ENCODE measurements around the gene DENND4A. TPM values are rescaled to one million over a fixed set of nuclear protein-coding genes. Genes with fewer than 3 reads are reported as not detected.
"Not testable (repeated sequence)": the region's sequence is repeated elsewhere in the genome, so short reads cannot be mapped to it uniquely, and the experiment has no call there.

DENND4A gene
- polyA plus RNA-seq, 1 donor = 27.7 TPM

DNA sequence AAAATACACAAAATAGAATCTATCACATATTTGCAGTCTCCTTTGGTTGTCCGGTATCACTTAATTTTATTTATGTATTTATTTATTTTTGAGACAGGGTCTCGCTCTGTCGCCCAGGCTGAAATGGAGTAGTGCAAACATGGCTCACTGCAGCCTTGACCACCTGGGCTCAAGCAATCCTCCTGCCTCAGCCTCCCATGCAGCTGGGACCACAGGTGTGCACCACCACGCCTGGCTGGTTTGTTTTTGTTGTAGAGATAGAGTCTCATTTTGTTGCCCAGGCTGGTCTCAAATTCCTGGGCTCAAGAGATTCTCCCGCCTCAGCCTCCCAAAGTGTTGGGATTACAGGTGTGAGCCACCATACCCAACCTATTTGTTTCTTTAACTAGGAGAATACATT lies 33.9 kb downstream of the DENND4A start:
- DNase-seq = no peak
- H3K4me3 ChIP-seq (ENCODE audit: low read length) = no peak overlapping the region
- no peaks in the 10 kb centered on the region for H3K27me3 ChIP-seq (ENCODE audit: control insufficient read depth, insufficient read depth, low read length)
- H3K9me3 ChIP-seq (ENCODE audit: control insufficient read depth, low read depth, low read length) = no peaks in the 10 kb centered on the region
- H3K4me1 ChIP-seq (ENCODE audit: control insufficient read depth, insufficient read depth, low read length) = no peaks in the 10 kb centered on the region
- 100% methylated on average over 1 of the region's 5 CpGs for WGBS (ENCODE audit: insufficient coverage, low lambda C conversion rate)
- H3K27ac ChIP-seq (ENCODE audit: low read length) = no peak overlapping the region
- H3K36me3 ChIP-seq (ENCODE audit: control insufficient read depth, insufficient read depth, low read length) = no peaks in the 10 kb centered on the region

DNA sequence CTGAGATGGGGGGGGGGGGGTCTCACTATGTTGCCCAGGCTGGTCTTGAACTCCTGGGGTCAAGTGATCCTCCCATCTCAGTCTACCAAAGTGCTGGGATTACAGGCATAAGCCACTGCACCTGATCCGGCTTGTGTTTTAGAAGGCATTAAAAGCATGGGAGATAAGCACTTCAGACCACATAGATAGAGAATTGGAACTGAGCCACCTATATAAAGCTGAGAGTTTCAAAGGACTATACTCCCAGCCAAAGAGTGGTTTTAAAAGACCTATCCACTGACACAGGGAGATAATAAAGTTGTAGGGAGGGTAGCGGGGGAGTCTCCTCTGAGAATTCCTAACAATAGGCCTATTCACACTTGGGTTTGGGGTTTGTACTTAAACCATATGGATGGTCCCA lies 34.8 kb downstream of the DENND4A start:
- Histone ChIP-seq H3K4me3 (ENCODE audit: low read length) (no peak overlapping the region), H3K27me3 (ENCODE audit: control insufficient read depth, insufficient read depth, low read length) (no peaks in the 10 kb centered on the region), H3K27ac (ENCODE audit: low read length) (no peak overlapping the region), H3K36me3 (ENCODE audit: control insufficient read depth, insufficient read depth, low read length) (peaks cover under 1% of the 10 kb centered on the region), H3K4me1 (ENCODE audit: control insufficient read depth, insufficient read depth, low read length) (no peaks in the 10 kb centered on the region), H3K9me3 (ENCODE audit: control insufficient read depth, low read depth, low read length) (no peaks in the 10 kb centered on the region)
- WGBS (ENCODE audit: insufficient coverage, low lambda C conversion rate) = no CpG with 5 or more reads among the region's 2 CpGs
- DNase-seq = peak; percentile 9 to 64

DNA sequence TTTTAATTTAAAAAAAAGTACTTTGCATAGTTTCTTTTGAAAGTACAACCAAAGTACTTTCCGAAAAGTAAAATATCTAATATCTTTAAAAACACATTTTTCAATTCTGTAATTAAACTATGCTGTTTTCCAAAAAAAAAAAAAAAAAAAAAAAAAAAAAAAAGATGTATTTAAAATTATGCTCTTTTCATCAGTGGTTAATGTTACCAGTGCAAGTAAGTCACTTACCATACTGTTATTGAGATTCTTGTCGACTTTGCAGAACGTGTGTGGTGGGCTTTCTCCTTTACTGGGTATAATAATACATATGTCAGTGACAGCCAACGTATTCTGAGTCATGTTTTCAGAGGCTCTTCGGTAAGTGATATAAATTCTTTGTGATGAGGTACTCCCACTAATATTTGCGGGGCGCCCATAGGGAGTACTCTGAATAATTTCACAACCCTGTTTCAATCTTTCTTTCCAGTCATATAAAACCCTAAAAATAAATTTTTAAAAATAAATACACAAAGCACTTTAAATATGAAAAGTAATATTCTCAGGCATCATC lies 39.9 kb downstream of the DENND4A start:
- H3K9me3 ChIP-seq (ENCODE audit: control insufficient read depth, low read depth, low read length) = no peaks in the 10 kb centered on the region
- 94% methylated on average over 3 of the region's 7 CpGs for WGBS (ENCODE audit: insufficient coverage, low lambda C conversion rate)
- peaks cover 8% of the 10 kb centered on the region for H3K36me3 ChIP-seq (ENCODE audit: control insufficient read depth, insufficient read depth, low read length)
- DNase-seq = no peak
- no peak overlapping the region for H3K27ac ChIP-seq (ENCODE audit: low read length)
- no peak overlapping the region for H3K4me3 ChIP-seq (ENCODE audit: low read length)
- H3K4me1 ChIP-seq (ENCODE audit: control insufficient read depth, insufficient read depth, low read length) = no peaks in the 10 kb centered on the region
- H3K27me3 ChIP-seq (ENCODE audit: control insufficient read depth, insufficient read depth, low read length) = no peaks in the 10 kb centered on the region

DNA sequence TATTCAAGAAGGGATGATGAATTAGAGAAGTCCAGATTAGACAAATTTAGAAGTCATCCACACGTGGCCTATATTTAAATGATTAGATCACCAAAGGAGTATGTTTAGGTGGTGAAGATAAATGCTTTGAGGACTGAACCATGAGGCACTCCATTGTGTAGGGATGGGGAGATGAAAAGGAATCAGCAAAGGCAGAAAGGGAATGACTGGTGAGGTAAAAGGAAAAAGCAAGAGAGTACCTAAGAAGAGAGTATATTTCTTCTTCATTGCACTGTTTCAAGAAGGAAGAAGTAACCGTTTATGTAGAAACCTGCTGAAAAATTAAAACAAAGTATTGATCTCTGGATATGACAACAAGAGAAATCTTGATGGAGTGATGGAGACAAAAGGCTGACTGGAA lies 40.7 kb downstream of the DENND4A start:
- H3K36me3 ChIP-seq (ENCODE audit: control insufficient read depth, insufficient read depth, low read length) = peaks cover 8% of the 10 kb centered on the region
- no peak overlapping the region for H3K4me3 ChIP-seq (ENCODE audit: low read length)
- H3K27me3 ChIP-seq (ENCODE audit: control insufficient read depth, insufficient read depth, low read length) = no peaks in the 10 kb centered on the region
- 100% methylated on average over 1 of the region's 2 CpGs for WGBS (ENCODE audit: insufficient coverage, low lambda C conversion rate)
- no peaks in the 10 kb centered on the region for H3K9me3 ChIP-seq (ENCODE audit: control insufficient read depth, low read depth, low read length)
- no peaks in the 10 kb centered on the region for H3K4me1 ChIP-seq (ENCODE audit: control insufficient read depth, insufficient read depth, low read length)
- no peak overlapping the region for H3K27ac ChIP-seq (ENCODE audit: low read length)
- no peak for DNase-seq

DNA sequence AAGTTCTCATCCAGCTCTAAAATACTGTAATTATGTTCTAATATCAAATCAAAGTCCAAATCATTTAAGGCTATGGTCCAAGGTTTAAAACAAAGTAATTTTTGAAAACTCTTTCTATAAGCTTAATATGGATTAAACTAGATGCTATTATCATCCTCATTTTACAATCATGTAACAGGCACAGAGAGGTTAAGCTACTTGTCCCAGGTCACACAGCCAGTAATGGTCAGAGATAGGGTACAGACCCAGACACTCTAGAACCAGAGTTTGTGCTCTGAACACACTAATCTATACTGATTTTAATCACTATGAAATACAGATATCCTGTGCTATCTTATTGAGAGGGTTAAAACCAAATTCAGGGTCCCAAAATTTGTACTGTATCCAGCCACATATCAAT lies 44.8 kb downstream of the DENND4A start:
- Histone ChIP-seq H3K4me3 (ENCODE audit: low read length) (no peak overlapping the region), H3K4me1 (ENCODE audit: control insufficient read depth, insufficient read depth, low read length) (no peaks in the 10 kb centered on the region), H3K27ac (ENCODE audit: low read length) (no peak overlapping the region), H3K27me3 (ENCODE audit: control insufficient read depth, insufficient read depth, low read length) (no peaks in the 10 kb centered on the region), H3K9me3 (ENCODE audit: control insufficient read depth, low read depth, low read length) (no peaks in the 10 kb centered on the region), H3K36me3 (ENCODE audit: control insufficient read depth, insufficient read depth, low read length) (peaks cover 7% of the 10 kb centered on the region)
- no peak for DNase-seq

DNA sequence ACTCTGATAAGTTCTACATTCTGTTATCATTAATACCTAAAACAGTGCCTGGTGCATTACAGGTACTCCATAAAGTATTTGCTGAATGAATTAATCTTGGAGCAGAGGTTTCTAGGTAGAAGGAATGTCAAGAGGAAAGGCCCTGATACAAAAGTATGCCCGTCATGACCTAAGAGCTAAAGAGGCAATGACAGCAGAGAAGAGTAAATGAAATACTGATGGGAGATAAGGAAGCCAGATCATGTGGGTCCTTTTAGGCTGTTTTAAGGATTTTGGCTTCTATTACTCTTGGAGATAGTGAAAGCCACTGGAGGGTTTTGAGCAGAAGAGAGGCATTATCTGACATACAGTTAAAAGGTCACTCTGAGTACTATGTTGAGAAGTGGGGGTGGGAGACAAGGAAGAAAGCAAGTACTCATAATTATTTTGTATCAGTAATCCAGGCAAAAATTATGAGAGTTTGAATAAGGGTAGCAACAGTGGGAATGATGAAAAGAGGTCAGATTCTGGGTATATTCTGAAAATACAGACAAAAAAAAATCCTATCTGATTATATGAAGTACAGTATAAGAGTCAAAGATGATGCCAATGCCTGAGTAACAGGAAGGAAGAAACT lies 48.3 kb downstream of the DENND4A start:
- no peaks in the 10 kb centered on the region for H3K27me3 ChIP-seq (ENCODE audit: control insufficient read depth, insufficient read depth, low read length)
- no peaks in the 10 kb centered on the region for H3K9me3 ChIP-seq (ENCODE audit: control insufficient read depth, low read depth, low read length)
- H3K4me3 ChIP-seq (ENCODE audit: low read length) = no peak overlapping the region
- no peaks in the 10 kb centered on the region for H3K4me1 ChIP-seq (ENCODE audit: control insufficient read depth, insufficient read depth, low read length)
- no CpG with 5 or more reads among the region's 1 CpG for whole genome bisulfite sequencing (ENCODE audit: insufficient coverage, low lambda C conversion rate)
- peak in 1 of 2 donors; percentile 8 for DNase-seq
- H3K27ac ChIP-seq (ENCODE audit: low read length) = no peak overlapping the region
- H3K36me3 ChIP-seq (ENCODE audit: control insufficient read depth, insufficient read depth, low read length) = peaks cover 12% of the 10 kb centered on the region

DNA sequence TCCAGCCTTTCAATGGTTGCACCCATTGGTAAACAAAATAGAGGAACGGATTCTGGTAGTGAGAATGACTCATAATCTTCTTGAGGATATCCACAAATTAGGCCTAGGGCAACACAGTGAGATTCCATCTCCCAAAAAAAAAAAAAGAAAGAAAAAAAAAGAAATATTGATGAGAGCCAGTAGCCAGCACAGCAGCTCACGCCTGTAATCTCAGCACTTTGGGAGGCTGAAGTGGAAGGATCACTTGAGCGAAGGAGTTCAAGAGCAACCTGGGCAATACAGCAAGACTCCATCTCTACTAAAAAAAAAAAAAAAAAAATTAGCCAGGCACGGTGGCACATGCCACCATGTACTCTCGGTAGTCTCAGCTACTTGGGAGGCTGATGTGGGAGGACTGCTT lies 51.9 kb downstream of the DENND4A start:
- Histone ChIP-seq H3K27ac (ENCODE audit: low read length) (no peak overlapping the region), H3K27me3 (ENCODE audit: control insufficient read depth, insufficient read depth, low read length) (no peaks in the 10 kb centered on the region), H3K36me3 (ENCODE audit: control insufficient read depth, insufficient read depth, low read length) (peaks cover 28% of the 10 kb centered on the region), H3K4me3 (ENCODE audit: low read length) (no peak overlapping the region), H3K4me1 (ENCODE audit: control insufficient read depth, insufficient read depth, low read length) (no peaks in the 10 kb centered on the region), H3K9me3 (ENCODE audit: control insufficient read depth, low read depth, low read length) (no peaks in the 10 kb centered on the region)
- WGBS (ENCODE audit: insufficient coverage, low lambda C conversion rate) = no CpG with 5 or more reads among the region's 5 CpGs
- no peak for DNase-seq

DNA sequence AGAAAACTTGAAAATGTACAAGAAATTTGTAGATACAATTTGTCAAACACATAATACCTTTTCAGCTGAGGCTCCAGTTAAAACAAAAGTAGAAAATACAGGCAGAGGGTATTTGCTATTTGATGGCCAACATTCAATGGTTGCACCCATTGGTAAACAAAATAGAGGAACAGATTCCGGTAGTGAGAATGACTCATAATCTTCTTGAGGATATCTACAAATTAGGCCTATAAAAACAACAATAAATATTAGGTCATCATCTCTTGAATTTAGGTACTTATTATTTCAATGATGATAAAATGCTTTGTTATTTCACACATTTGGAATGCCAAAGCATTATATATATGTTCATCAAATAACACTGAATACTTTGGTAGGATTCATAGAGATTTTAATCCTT lies 53.4 kb downstream of the DENND4A start:
- H3K27me3 ChIP-seq (ENCODE audit: control insufficient read depth, insufficient read depth, low read length) = no peaks in the 10 kb centered on the region
- H3K4me1 ChIP-seq (ENCODE audit: control insufficient read depth, insufficient read depth, low read length) = no peaks in the 10 kb centered on the region
- no CpG with 5 or more reads among the region's 1 CpG for WGBS (ENCODE audit: insufficient coverage, low lambda C conversion rate)
- no peak for DNase-seq
- H3K36me3 ChIP-seq (ENCODE audit: control insufficient read depth, insufficient read depth, low read length) = peaks cover 28% of the 10 kb centered on the region
- no peak overlapping the region for H3K27ac ChIP-seq (ENCODE audit: low read length)
- H3K4me3 ChIP-seq (ENCODE audit: low read length) = no peak overlapping the region
- H3K9me3 ChIP-seq (ENCODE audit: control insufficient read depth, low read depth, low read length) = no peaks in the 10 kb centered on the region

DNA sequence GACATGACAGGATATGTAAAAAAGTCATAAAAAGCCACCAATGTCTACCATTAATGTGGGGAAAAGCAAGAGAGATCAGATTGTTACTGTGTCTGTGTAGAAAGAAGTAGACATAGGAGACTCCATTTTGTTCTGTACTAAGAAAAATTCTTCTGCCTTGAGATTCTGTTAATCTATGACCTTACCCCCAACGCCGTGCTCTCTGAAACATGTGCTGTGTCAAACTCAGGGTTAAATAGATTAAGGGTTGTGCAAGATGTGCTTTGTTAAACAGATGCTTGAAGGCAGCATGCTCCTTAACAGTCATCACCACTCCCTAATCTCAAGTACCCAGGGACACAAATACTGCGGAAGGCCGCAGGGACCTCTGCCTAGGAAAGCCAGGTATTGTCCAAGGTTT lies 58.5 kb downstream of the DENND4A start:
- WGBS (ENCODE audit: insufficient coverage, low lambda C conversion rate) = no CpG with 5 or more reads among the region's 4 CpGs
- not testable (repeated sequence) for DNase-seq; H3K27ac ChIP-seq (ENCODE audit: low read length); H3K9me3 ChIP-seq (ENCODE audit: control insufficient read depth, low read depth, low read length); H3K4me1 ChIP-seq (ENCODE audit: control insufficient read depth, insufficient read depth, low read length); H3K4me3 ChIP-seq (ENCODE audit: low read length); H3K27me3 ChIP-seq (ENCODE audit: control insufficient read depth, insufficient read depth, low read length)
- H3K36me3 ChIP-seq (ENCODE audit: control insufficient read depth, insufficient read depth, low read length) = peaks cover 18% of the 10 kb centered on the region

DNA sequence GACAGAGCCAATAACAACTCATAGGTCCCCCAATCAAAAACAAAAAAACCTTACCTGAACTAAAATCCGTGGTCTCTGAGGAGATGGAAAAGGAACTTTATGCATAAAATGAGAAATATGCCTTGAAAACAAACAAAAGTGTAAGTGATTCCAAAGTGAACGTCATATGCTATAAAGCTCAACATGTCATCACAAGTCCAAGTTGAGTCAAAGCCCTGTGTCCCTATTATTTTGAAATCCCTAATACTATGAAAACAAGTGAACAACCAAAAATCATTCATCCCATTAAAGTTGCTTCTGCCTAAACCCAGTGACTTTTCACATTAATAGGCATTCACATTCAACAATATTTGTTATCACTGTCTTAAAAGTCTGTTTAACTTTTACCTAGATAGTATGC lies 59.4 kb downstream of the DENND4A start:
- Histone ChIP-seq H3K36me3 (ENCODE audit: control insufficient read depth, insufficient read depth, low read length) (peaks cover 16% of the 10 kb centered on the region), H3K27ac (ENCODE audit: low read length) (no peak overlapping the region), H3K27me3 (ENCODE audit: control insufficient read depth, insufficient read depth, low read length) (no peaks in the 10 kb centered on the region), H3K9me3 (ENCODE audit: control insufficient read depth, low read depth, low read length) (no peaks in the 10 kb centered on the region), H3K4me1 (ENCODE audit: control insufficient read depth, insufficient read depth, low read length) (no peaks in the 10 kb centered on the region), H3K4me3 (ENCODE audit: low read length) (no peak overlapping the region)
- DNase-seq = no peak
- WGBS (ENCODE audit: insufficient coverage, low lambda C conversion rate) = 100% methylated on average over 1 of the region's 2 CpGs

DNA sequence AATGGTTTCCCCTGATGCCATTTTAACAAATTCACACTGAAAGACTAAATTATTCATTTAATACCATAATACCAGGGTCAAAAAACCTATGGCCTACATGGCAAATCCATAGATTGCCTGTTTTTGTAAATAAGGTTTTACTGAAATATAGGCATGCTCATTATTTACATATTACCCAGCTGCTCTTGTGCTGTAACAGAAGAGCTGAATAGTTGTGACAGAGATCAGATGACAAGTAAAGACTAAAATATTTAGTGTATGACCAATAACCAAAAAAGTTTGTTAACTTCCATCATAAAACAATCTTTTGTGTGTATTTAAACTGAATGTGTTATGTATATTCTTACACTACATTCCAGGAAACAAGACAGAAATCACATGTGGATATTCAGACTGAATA lies 60.2 kb downstream of the DENND4A start:
- no peaks in the 10 kb centered on the region for H3K4me1 ChIP-seq (ENCODE audit: control insufficient read depth, insufficient read depth, low read length)
- H3K36me3 ChIP-seq (ENCODE audit: control insufficient read depth, insufficient read depth, low read length) = peaks cover 11% of the 10 kb centered on the region
- no peaks in the 10 kb centered on the region for H3K27me3 ChIP-seq (ENCODE audit: control insufficient read depth, insufficient read depth, low read length)

More for the DNA sequence above, 60.2 kb downstream of the DENND4A start:
- H3K4me3 ChIP-seq (ENCODE audit: low read length) = no peak overlapping the region
- no peak for DNase-seq
- H3K27ac ChIP-seq (ENCODE audit: low read length) = no peak overlapping the region
- no peaks in the 10 kb centered on the region for H3K9me3 ChIP-seq (ENCODE audit: control insufficient read depth, low read depth, low read length)
